NCI-H1436 treated with DMSO at 0.1 percent for 48 hours (cell line): ENCODE data around the gene SORCS2.

Experiments
- DNase-seq: peaks from one replicate; lab custom pipeline; 2025; lab: John Stamatoyannopoulos, UW

SORCS2 gene

DNA sequence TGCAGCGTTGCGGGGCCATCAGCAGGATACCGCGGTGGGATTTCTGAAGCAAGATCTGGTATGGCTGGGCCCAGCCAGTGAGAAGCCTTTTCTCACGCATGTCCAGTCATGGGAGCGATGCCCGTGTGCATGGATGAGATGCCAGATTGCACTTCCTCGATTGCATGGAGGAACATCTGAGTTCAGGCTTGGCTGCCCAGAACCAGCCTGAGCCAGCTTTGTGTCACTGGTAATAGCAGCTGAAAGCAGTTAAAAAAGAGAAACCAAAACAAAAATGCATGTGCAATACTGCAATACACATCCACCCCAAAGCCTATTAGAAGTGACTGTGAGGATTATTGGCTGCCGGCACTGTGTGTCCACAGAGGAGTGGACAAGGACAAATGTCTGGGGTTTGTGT, 183.1 kb downstream of the SORCS2 start:
- DNase-seq: no peak

DNA sequence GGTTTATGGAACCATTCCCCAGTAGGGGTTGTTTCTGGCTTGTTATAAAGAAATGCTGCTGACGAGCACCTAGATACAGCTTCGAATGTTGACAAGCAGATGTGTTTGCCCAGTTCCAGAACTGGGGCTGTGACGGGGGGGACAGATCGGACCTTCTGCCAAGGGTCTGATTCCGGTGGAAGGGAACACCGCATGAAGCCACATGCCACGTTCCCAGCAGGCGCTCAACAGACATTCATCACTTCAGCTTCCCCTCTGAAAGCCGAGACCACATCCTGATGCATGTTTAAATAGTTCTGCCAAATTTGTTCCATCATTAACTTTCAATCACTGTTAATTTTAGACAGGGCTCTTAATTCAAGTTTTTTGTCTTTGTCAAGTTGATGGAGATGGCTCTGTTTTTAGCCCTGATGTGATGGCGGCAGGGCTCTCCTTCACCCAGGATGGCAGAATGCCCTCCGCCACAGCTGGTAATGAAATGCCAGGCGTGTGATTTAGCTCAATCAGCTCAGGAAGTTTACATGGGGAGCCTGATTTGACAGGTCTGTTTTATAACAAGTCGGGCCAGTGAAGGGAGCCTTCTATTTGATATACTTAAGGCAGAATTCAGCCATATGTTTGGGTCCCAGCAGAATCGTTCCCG, 185.0 kb downstream of the SORCS2 start:
- no peak for DNase-seq

GRCh38 chr4:7379186-7379585, 186.8 kb downstream of the SORCS2 start:
- DNase-seq: no peak

DNA sequence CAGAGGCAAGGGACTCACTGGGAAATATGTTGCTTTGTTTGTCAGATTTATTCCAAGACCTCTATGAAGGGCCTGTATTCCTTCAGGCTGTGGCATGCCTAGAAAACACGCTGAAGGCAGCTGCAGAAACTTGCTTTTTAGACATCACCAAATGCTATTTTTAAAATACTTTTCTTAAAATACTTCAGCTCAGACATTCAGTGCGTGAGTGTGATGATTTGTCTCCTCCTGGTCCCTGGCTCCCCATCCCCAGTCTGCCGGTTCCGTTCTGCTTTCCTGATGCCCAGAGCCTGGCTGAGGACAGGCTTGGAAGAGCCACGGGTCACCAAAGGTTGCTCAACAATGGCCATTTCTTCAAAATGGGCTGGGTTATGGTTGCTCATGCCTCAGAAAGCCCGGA, 187.4 kb downstream of the SORCS2 start:
- DNase-seq: no peak

DNA sequence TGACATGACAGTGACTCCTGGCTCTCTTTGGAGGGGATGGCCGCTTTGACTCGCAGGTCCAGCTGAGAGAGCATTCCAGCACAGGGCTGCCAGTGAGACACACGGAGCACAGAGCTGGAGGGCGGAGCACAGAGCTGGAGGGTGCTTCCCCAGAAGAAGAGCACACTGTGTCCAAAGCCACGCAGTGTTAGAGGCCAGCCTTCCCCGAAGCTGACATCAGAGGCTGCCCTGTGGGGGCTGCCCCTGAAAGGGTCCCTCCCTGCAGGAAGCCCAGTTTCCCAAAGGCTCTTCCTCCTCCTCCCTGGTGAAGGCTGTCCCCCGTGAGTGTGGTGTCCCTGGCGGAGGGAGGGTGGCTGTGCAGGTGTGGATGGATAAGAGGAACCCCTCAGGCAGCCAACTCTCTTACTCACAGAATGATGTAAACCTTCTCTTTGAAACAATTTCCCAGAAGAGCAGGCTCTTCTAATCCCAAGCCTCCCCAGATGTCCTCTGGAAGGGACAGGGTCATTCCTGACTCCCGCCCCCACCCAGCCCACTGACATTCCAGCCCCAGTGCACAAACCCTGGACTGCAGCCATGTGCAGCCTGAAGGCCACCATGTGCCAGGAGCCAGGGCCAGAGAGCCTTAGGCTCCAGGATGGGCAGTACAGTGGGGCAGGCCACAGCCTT, 189.0 kb downstream of the SORCS2 start:
- DNase-seq: no peak

DNA sequence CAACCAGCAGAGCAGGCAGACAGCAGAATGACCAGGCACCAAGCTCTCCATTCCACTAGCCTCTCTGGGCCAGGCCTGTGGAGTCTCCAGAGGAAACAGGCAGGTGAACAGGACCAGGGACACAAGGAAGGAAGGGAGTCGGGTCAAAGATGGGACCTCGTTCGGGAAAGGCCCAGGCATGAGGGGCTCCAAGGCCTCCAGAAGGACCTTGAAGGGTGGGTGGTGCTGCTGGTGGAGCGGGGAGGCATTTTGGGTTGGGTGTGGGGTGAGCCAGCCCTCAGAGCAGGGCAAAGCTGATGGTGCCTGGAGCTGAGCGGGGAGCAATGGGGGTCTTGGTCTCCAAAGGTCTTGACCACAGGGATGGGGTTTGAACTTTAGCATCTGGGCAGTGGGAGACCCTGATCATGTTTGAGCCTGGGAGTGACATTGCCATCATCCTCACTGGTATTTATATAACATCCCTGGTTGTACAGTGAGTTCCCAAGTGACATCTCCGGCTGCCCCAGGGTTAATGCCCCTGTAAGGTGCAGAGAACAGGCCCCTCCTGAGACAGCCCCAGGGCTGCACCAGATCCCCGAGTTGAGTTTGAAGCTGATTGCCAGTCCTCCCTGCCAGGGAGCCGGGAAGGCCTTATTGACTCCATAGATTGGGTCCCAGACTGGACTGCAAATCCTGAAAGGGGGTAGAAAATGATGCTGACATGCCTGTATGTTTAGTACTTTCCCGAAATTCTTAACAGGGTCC, 189.7 kb downstream of the SORCS2 start:
- no peak for DNase-seq

DNA sequence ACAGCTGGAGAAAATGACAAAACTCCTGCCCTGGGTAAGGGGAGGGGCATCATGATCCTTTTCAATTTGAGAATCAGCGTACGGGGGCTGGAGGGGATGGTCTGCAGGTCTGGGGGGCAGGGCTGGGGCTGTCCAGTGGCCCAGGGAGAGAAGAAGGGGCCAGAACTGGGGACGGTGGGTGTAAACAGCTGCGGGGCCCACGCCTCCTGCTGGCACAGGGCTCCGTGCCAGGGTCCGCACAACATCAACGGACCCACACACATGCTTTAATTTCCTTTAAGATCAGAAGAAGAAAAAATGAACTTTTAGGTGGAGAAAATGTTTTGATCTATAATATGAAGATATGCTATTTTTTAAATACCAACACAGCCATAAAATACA, 190.3 kb downstream of the SORCS2 start:
- no peak for DNase-seq

DNA sequence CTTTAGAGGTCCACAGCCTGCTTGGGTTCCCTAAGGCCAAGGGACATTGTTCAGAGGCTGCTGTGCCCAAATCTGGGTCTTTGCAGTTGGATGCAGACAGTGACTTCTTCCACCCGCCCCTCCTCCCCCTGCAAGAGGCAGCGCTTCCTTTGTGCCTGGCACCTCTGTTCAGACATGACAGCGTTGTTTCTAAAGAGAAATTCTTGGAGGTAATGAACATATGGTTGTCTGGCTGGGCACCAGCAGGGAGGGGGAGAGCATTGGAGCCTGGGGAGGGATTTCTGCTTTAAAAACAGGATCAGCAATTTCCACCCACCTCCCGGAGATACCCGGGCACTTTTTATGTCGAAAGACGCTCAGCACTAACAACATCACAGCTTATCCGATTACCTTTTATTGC, 190.9 kb downstream of the SORCS2 start:
- DNase-seq: no peak

DNA sequence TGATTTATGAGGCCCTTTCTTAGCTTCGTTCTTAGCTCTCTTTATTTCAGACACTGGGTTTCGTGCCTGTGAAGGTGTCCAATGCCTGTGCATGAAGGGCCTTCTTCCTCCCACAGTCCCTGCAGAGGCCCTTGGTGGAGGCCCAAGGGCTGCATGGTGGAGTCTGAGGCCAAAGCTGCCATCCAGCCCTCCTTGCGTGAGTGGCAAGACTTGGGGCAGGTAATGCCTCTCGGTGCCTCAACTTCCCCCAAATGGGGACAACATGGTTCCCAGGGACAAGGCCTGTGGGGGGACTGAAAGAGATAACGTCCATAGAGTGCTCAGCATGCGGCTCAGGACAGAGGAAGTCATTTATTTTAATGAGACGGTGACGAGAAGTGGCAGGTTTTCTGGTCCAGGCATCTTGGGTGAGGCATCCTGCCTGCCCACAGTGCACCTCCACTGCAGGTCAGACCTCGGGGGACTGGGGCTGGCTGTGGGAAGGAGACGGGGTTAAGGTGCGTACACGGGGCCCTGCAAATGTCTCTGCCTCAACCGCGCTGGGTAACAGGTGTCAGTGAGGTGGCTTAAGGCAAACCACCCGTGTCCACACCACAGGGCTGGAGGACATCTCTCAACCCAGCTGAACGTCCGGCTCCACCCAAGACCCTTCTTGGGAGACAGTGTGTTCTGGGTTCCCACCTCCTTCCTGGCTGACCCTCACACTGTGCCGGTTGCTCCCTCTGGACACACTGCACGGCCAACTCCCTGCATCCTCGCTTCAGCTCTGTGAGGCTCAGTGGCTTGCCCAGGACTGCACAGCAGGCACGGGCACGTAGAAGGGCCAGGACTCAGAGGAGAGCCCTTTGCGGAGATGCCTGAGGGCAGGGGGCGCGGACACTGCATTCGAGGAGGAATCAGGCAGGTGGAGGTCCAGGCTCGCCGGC, 191.9 kb downstream of the SORCS2 start:
- DNase-seq: no peak

DNA sequence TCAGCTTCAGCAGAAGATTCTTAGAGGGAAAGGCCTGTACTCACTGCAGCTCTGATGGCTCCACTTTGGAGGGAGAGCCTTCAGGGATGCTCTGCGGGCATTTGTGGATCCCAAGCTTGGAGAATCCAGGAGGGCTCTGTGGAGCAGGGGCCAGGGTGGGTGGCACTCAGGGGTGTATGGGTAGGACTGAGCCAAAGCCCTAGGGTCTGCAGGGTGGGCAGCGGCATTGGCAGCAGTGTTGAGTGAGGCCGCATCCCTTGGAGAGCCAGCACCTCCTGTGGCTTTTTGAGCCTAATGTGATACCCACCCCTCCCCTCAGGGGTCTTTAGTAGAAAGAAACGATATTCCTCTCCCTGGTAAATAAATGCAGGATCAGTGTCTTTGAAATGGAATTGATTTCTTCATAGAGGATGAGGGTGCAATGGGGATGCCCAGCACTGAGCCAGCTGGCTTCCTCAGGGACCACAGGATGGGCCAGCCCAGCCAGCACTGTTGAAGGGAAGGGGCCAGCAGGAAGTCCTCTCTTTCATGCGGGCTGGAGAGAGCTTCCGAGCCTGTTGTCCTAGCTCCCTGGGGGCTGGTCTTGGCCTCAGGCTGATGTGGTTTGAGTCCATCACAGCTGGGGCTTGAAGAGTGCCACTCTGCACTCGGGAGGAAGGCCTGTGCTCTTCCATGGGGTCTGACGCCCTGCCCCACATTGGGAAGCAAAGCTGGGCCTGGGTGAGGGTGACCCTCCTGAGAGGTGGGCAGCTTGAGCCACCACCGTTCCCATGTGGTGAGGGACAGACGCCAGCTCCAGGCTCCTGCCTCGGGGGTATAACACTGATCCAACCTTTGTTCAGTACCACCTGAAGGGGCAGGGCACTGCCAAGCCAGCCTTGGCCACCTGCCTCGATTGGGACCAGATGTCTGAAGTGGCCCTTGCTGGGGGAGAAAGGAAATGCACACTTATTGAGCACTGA, 192.9 kb downstream of the SORCS2 start:
- DNase-seq: no peak

- no peak for DNase-seq
These were observed 195.6 kb downstream of the SORCS2 start for GRCh38 chr4:7387925-7388324.

GRCh38 chr4:7388627-7389026, 196.3 kb downstream of the SORCS2 start:
- DNase-seq: no peak

DNA sequence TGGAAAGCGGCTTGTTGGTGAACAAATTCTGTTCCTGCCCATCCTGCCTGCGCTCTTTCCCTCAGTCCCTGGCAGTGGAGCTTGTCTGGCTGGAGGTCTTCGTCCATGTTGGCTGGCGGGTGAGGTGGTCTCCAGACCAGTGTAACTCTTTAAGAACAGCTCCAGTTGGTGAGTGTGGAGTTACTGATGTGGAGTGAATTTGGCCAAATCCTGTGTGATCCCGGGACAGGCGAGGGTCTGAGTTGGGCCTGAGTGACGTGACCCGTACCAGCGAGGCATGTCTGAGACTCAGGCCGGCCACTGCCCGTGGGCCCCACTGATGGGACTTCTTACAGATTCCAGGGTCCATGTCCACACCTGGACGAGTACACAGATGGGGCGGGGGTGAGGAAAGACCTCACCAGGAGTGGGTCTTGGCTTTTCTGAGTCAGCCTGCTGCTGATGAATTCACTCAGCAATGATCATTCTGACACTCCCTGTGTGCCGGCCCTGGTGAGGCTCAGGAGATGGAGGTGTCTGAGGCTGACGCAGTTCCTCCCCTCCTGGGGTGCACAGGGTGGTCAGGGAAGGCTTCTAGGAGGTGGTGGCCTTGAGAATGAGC, 196.9 kb downstream of the SORCS2 start:
- DNase-seq: no peak

- DNase-seq: no peak
These were observed 197.4 kb downstream of the SORCS2 start for GRCh38 chr4:7389719-7390118.

- no peak for DNase-seq
These were observed 198.0 kb downstream of the SORCS2 start for GRCh38 chr4:7390336-7390735.

GRCh38 chr4:7390906-7391636, 198.7 kb downstream of the SORCS2 start:
- no peak for DNase-seq

DNA sequence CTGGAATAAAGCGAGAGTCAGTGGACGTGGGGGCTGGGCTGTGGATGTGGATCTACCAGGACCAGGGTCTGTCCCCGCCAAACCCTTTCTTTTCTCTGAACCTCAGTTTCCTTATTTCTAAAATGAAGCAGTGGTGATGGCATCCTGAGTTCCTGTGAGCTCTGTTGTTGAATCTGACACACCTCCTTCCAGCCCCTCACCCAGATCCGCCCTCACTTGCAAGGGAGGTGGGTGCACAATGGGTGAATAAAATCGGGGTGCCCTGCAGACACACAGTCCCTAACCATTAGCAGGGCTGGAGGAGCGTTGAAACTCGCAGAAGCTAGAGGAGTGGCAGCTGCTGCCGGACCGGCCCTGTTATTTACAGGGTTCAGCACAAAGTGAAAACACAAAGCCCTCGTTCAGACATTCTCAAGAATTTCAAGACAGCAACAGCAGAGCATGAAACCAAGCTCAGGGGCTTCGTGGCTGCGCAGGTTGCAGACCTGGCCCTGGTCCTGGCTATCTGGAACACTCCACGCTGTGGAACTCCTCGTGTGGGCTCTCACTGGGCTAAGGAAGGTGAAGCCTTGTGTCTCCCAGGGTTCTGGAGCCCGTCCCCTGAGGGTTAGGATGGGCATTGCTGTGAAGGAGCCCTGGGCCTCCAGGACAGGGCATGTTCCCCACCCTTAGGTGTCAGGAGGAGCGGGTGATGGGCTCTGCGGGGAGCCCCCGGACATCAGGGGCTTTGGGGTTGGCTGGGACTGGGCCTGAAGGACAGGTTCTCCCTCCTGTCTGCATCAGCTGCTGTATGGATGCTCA, 199.5 kb downstream of the SORCS2 start:
- DNase-seq: no peak

GRCh38 chr4:7392438-7393421, 200.4 kb downstream of the SORCS2 start:
- no peak for DNase-seq
